H4 (cell line): Measurements from ENCODE around the gene ZNF143. TPM values are rescaled to one million over a fixed set of nuclear protein-coding genes. Genes with fewer than 3 reads are reported as not detected.
"Not testable (repeated sequence)": the region's sequence is repeated elsewhere in the genome, so short reads cannot be mapped to it uniquely, and the experiment has no call there.

Experiments
- DNase-seq: peaks from one replicate; pipeline ENCODE4 v3.0.0-alpha.2; 2015; ENCODE audit warnings: low spot score
- total RNA-seq: library from RNA; depleted of rRNA; stranded (reverse); fragments of >200 nt; shearing (Covaris generic); gene quantifications from 2 replicates; pipeline ENCODE4 v1.2.3, GENCODE V29; 2014; rRNA removed

ZNF143 gene
- total RNA-seq: 27.6 and 38.0 TPM in 2 replicates

GRCh38 chr11:9460322-9461062 lies at the start of gene ZNF143:
TSS of gene ZNF143 (plus strand) at chr11:9461012. CDS start at chr11:9471309, 10,297 bp downstream.
- DNase-seq: peak; percentile 100

DNA sequence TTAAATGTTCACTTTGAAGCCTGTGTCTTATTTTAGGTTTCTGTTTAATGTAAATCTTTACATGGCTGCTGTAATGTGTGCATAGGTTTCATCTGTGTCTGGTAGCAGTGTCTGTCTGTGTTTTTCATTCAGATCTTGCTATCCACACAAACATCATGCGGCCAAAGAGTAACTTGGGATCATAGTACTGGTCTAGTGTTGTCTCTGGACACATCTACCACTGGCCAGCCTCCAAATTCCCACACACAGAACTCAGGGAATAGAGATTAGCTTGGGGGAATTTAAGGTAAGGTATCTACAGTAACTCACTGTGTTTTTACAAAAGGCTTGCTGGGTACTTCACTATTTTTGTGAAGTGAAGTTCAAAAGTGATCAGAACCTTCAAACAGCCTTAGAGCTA lies 32.1 kb upstream of the ZNF143 start:
- DNase-seq: no peak

- no peak for DNase-seq
These were observed 22.2 kb upstream of the ZNF143 start for GRCh38 chr11:9438611-9439010.

GRCh38 chr11:9446230-9446629 lies 14.6 kb upstream of the ZNF143 start:
- no peak for DNase-seq

- DNase-seq: no peak
These were observed 12.0 kb upstream of the ZNF143 start for GRCh38 chr11:9448576-9449352.

GRCh38 chr11:9452023-9452422 lies 8.8 kb upstream of the ZNF143 start:
- not testable (repeated sequence) for DNase-seq

DNA sequence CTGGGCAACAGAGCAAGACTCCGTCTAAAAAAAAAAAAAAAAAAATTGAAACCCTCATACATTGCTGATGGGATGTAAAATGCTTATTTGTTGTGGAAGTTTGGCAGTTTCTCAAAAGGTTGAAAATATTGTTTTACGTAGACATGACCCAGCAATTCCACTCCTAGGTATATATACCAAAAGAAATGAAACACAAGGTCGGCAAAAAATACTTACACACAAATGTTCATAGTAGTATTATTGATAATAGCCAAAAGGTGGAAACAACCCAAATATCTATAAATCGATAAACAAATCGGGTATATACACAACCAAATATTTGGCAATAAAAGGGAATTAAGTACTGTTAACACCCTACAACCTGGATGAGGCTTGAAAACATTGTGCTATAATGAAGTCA lies 5.1 kb upstream of the ZNF143 start:
- DNase-seq: no peak

GRCh38 chr11:9459667-9460321 lies 1.0 kb upstream of the ZNF143 start:
- peak; percentile 30 for DNase-seq

GRCh38 chr11:9461063-9461759 lies 399 bp downstream of the ZNF143 start:
- DNase-seq: peak; percentile 86

- peak; percentile 14 for DNase-seq
These were observed 935 bp downstream of the ZNF143 start for GRCh38 chr11:9461760-9462134.

DNA sequence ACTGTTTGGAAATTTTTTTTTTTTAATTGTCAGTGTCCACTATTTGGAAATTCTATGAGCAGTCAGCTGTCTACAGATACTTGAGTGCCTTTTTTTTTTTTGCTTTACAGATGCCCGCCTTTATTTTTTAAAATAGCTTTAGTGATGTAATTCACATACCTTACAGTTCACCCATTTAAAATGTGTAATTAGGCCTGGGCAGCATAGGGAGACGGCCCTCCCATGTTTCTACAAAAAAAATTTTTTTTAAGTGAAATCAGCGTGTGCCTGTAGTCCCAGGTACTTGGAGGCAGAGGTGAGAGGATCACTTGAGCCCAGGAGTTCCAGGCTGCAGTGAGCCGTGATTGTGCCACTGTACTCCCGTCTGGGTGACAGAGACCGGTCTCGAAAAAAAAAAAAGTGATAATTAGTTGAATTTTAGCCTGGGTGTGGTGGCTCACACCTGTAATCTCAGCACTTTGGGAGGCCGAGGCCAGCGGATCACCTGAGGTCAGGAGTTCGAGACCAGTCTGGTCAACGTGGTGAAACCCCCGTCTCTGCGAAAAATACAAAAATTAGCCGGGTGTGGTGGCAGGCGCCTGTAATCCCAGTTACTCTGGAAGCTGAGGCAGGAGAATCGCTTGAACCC lies 1.5 kb downstream of the ZNF143 start:
- DNase-seq: no peak

DNA sequence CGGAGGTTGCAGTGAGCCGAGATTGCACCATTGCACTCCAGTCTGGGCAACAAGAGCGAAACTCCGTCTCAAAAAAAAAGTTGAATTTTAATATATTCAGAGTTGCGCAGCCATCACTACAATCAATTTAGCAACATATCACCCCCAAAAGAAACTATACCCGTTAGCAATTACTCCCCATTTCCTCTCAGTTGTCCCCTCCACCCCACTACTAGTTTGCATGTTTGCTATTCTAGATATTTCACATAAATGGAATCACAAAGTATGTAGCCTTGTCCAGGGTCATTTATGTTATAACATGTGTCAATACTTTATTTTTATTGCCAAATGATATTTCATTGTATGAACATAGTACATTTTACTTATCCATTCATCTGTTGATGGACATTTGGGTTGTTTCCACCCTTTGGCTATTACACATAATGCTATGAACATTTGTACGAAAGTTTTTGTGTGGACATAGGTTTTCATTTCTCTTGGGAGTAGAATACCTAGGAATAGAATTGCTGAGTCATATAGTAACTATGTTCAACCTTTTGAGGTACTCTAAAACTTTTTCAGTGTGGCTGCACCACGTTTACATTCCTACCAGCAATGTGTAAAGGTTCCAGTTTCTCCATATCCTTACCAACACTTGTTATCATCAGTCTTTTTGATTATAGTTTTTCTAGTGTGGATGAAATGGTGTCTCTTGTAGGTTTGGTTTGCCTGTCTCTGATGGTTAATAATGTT lies 2.2 kb downstream of the ZNF143 start:
- DNase-seq: peak; percentile 24

DNA sequence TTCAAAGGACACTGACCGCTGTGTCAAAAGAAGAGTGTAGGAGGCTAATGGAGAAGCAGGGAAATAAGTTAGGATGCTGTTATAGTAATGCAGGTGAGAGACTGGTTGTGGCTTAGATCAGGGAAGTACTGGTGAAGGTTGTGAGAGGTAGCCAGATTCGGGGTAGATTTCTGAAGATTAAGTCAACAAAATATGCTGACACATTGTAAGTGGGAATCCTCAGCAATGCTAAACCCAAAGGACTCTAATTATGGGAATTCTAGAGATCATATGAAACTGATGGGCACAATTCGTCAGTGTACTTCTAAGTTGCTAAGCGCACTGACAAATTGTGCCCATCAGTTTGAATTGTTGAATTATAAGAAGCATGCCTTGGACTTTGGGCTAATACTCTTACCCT lies 10.0 kb downstream of the ZNF143 start:
- DNase-seq: no peak

- no peak for DNase-seq
These were observed 12.6 kb downstream of the ZNF143 start for GRCh38 chr11:9473408-9473807.

GRCh38 chr11:9479899-9480298 lies 19.1 kb downstream of the ZNF143 start:
- DNase-seq: no peak

GRCh38 chr11:9489080-9489765 lies 28.4 kb downstream of the ZNF143 start:
- no peak for DNase-seq

DNA sequence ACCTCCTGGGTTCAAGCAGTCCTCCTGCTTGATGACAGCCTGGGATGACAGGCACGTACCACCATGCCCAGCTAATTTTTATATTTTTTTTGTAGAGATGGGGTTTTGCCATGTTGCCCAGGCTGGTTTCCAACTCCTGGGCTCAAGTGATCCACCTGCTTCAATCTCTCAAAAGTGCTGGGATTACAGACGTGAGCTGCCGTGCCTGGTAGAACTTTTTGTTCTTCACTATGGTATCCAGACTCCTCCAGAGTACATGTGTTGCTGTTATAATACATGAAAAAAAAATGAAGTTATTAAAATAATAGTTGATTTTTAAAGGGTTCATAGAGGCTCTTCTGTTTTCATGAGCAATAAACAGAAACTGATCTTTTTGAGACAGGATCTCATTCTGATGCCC lies 29.6 kb downstream of the ZNF143 start:
- DNase-seq: no peak

DNA sequence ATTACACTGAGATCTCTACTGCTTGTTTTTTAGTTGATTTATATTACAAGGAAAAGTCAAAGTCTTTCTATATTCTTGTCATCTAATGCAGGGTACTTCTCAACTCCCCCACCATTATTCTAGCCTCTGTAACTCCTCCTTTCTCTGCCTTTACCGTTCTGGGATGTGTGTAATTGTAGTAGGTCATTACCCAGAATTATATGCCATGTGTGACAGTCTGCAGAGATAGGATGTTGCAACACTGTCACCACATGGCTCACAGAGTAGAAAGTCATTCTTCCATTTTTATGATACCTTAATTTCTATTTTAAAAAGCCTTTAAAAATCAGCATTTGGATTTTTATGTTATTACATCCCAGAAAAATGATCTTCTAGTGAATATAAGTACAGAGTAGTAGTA lies 32.7 kb downstream of the ZNF143 start:
- DNase-seq: no peak

- DNase-seq: no peak
These were observed 33.5 kb downstream of the ZNF143 start for GRCh38 chr11:9494316-9494715.

GRCh38 chr11:9495803-9496514 lies 35.1 kb downstream of the ZNF143 start:
- DNase-seq: no peak
